Ammon's horn (tissue), 1 donor: ENCODE measurements around the gene UNC5B.
A peak's percentile ranks its signal among the peaks of the same experiment; 100 is the strongest.

ENCODE experiments used
- DNase-seq: peaks from one replicate; pipeline ENCODE4 v3.0.0-alpha.2; 2016; ENCODE audit warnings: low spot score

UNC5B gene

GRCh38 chr10:71343392-71343773 is 131.0 kb downstream of the UNC5B start:
- DNase-seq: peak; percentile 68

- DNase-seq: no peak
Observed at GRCh38 chr10:71344154-71344925, 132.0 kb downstream of the UNC5B start.

GRCh38 chr10:71344993-71345480 is 132.7 kb downstream of the UNC5B start:
- DNase-seq: no peak

DNA sequence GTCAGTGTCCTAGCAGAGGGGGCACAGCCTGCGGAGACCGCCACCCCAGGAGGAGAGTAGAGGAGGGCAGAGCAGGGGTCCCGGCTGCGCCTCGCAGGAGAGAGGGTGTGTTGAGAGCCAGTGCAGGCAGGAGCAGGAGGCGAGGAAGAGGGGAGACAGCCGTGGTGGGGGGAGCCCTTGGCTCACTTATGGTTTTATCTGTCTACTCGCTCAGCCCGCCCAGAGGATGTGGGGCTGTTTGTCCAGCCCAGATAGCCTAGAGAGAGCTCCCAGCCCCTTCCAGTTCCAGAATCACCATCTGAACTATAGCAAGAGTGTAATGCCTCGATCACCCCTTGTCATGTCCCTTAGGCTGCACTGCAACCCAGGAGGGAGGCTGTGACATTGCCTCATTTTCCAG is 133.3 kb downstream of the UNC5B start:
- DNase-seq: no peak

- no peak for DNase-seq
Observed at GRCh38 chr10:71346731-71347130, 134.4 kb downstream of the UNC5B start.

- DNase-seq: no peak
Observed at GRCh38 chr10:71347587-71348395, 135.4 kb downstream of the UNC5B start.

DNA sequence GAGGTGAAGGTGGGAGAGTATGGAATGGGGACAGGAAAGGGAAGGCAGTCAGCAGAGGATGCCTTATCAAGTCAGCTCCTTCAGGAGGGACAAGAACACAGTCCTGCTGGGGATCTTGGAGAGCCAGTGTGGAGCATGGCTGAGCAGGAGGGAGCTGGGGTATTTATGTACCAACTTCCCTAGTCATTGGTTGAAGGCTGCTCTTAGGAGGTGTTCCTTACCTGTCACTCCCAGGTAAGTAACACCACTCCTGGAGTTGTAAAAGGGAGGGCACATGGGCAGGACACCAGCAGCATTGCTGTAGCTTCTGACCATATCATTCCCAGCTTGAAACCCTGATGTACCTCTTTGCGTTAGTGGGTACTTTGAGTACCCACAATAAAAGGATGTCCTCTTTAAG is 136.5 kb downstream of the UNC5B start:
- no peak for DNase-seq

- no peak for DNase-seq
Observed at GRCh38 chr10:71349406-71349805, 137.0 kb downstream of the UNC5B start.

DNA sequence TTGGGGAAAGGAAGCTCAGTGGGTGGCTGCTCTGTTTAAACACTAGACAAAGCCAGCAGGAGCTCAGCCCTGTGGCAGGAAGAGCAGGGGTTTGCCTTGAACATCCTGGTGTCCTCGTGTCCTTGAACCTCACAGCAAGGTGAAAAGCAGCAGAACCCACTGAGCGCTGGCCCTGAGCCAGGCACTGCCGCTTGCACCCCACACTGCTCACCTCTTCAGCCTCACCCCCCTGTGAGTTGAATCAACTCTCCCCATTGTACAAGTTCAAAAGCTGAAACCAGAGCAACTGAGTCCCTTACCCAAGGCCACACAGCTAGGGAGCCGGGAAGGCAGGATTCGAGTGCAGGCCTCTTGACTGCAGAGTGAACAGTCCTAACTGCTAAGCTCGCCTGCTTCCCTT is 138.7 kb downstream of the UNC5B start:
- no peak for DNase-seq

- peak; percentile 66 for DNase-seq
Observed at GRCh38 chr10:71351628-71352319, 139.4 kb downstream of the UNC5B start.
